A673 (cell line): ENCODE results near the gene PHLPP2.

Experiments
- EZH2 ChIP-seq: fragments of 200-600 bp; sonication (generic); IDR thresholded peaks from 2 replicates; pipeline ENCODE4 v1.6.1; 2017; ENCODE audit warnings: borderline replicate concordance, low read depth, mild to moderate bottlenecking, mixed read lengths, antibody characterized with exemption, low read length; ENCODE audit not compliant: poor library complexity, severe bottlenecking
- TF ChIP-seq, protein P1 (sequence below): fragments of 300-800, 200-600 bp; sonication (generic); conservative IDR thresholded peaks from 2 replicates; pipeline ENCODE4 v1.5.1; 2017; ENCODE audit warnings: low read depth, mild to moderate bottlenecking, antibody characterized with exemption, low read length, moderate library complexity, mixed read lengths

GRCh38 chr16:71610447-71610846 lies 114.1 kb downstream of the PHLPP2 start:
- TF ChIP-seq, protein P1, sequence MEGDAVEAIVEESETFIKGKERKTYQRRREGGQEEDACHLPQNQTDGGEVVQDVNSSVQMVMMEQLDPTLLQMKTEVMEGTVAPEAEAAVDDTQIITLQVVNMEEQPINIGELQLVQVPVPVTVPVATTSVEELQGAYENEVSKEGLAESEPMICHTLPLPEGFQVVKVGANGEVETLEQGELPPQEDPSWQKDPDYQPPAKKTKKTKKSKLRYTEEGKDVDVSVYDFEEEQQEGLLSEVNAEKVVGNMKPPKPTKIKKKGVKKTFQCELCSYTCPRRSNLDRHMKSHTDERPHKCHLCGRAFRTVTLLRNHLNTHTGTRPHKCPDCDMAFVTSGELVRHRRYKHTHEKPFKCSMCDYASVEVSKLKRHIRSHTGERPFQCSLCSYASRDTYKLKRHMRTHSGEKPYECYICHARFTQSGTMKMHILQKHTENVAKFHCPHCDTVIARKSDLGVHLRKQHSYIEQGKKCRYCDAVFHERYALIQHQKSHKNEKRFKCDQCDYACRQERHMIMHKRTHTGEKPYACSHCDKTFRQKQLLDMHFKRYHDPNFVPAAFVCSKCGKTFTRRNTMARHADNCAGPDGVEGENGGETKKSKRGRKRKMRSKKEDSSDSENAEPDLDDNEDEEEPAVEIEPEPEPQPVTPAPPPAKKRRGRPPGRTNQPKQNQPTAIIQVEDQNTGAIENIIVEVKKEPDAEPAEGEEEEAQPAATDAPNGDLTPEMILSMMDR = no peak
- TF ChIP-seq EZH2 = no peak
